SK-N-SH (cell line): ENCODE measurements around the gene GRK5. TPM values are rescaled to one million over a fixed set of nuclear protein-coding genes. Genes with fewer than 3 reads are reported as not detected.
A peak's percentile ranks its signal among the peaks of the same experiment; 100 is the strongest.

Source experiments
- CTCF ChIA-PET: fragments of 300-600, 350-600 bp; formaldehyde crosslinking; extraction: SDS; loops from one replicate; lab custom pipeline; 2021; lab: Yijun Ruan, JAX
- POLR2A ChIA-PET: fragments of 350-600 bp; sonication (Branson Sonifier 250); formaldehyde crosslinking; extraction: SDS; loops from one replicate; lab custom pipeline; 2020; ENCODE audit warnings: antibody characterized with exemption, inconsistent platforms; lab: Yijun Ruan, JAX
- DNase-seq: peaks from one replicate; pipeline ENCODE4 v3.0.0; 2012
- H2AFZ ChIP-seq: fragments of 200-600 bp; sonication (generic); 2 replicates; pipeline ENCODE4 v1.8.1; 2016; ENCODE audit warnings: antibody characterized with exemption, mild to moderate bottlenecking, low read depth
- H3F3A ChIP-seq: fragments of 200-600 bp; sonication (generic); replicated peaks from 2 replicates; pipeline ENCODE3; 2016; ENCODE audit warnings: antibody characterized with exemption, mild to moderate bottlenecking; ENCODE audit not compliant: insufficient read depth
- H3K27ac ChIP-seq, 2 experiments: fragments of 200-500 bp in 1 of 2; fragments of 200-600 bp in 1 of 2; sonication (Bioruptor generic) in 1 of 2; sonication (generic), shearing (Covaris generic) in 1 of 2; 2 replicates each; pipeline versions ENCODE4 v1.5.1 to v1.6.1; 2014 to 2016; ENCODE audit warnings: low read depth in 2 of 2, inconsistent platforms in 1 of 2, low read length in 1 of 2, mild to moderate bottlenecking in 1 of 2, mixed read lengths in 1 of 2
- H3K27me3 ChIP-seq: fragments of 200-600 bp; sonication (generic), shearing (Covaris generic); 2 replicates; pipeline ENCODE4 v1.6.1; 2016; ENCODE audit warnings: mixed run types; ENCODE audit not compliant: insufficient read depth
- H3K36me3 ChIP-seq, 2 experiments: fragments of 200-500 bp in 1 of 2; fragments of 200-600 bp in 1 of 2; sonication (Bioruptor generic) in 1 of 2; sonication (generic) in 1 of 2; replicated peaks in 1 of 2; 2 replicates each; pipeline versions ENCODE3 to v1.5.1; 2014 to 2016; ENCODE audit warnings: low read length in 1 of 2, mild to moderate bottlenecking in 1 of 2; ENCODE audit not compliant: insufficient read depth in 2 of 2, control insufficient read depth in 1 of 2
- H3K4me1 ChIP-seq, 2 experiments: fragments of 200-500 bp in 1 of 2; fragments of 200-600 bp in 1 of 2; sonication (Bioruptor generic) in 1 of 2; sonication (generic), shearing (Covaris generic) in 1 of 2; 2 replicates each; pipeline versions ENCODE4 v1.5.1 to v1.6.1; 2014 to 2016; ENCODE audit warnings: low read depth in 1 of 2, low read length in 1 of 2, mixed run types in 1 of 2; ENCODE audit not compliant: insufficient read depth in 2 of 2, control insufficient read depth in 1 of 2
- H3K4me2 ChIP-seq: fragments of 200-600 bp; sonication (generic), shearing (Covaris generic); 2 replicates; pipeline ENCODE4 v1.6.1; 2017; ENCODE audit warnings: mixed run types
- H3K4me3 ChIP-seq, 2 experiments: fragments of 200-500 bp in 1 of 2; fragments of 200-600 bp in 1 of 2; sonication (Bioruptor generic) in 1 of 2; sonication (generic), shearing (Covaris generic) in 1 of 2; 2 replicates each; pipeline versions ENCODE4 v1.5.1 to v1.8.1; 2014 to 2016; ENCODE audit warnings: low read depth in 2 of 2, inconsistent platforms in 1 of 2, low read length in 1 of 2, mild to moderate bottlenecking in 1 of 2, mixed read lengths in 1 of 2, moderate library complexity in 1 of 2
- H3K79me2 ChIP-seq: fragments of 200-600 bp; sonication (generic); 2 replicates; pipeline ENCODE4 v1.8.1; 2017; ENCODE audit warnings: mild to moderate bottlenecking; ENCODE audit not compliant: insufficient read depth
- H3K9ac ChIP-seq: fragments of 200-600 bp; sonication (generic); 2 replicates; pipeline ENCODE4 v1.6.1; 2017; ENCODE audit warnings: mixed run types
- H3K9me2 ChIP-seq: fragments of 200-600 bp; sonication (generic); 2 replicates; pipeline ENCODE4 v1.6.1; 2017; ENCODE audit warnings: mixed run types
- H3K9me3 ChIP-seq: fragments of 200-600 bp; sonication (generic); 2 replicates; pipeline ENCODE4 v1.6.1; 2017; ENCODE audit warnings: mixed run types, mild to moderate bottlenecking, moderate library complexity
- H4K20me1 ChIP-seq: fragments of 200-600 bp; sonication (generic); 2 replicates; pipeline ENCODE4 v1.6.1; 2017; ENCODE audit warnings: mild to moderate bottlenecking, mixed run types; ENCODE audit not compliant: insufficient read depth
- EP300 ChIP-seq, 2 experiments: IDR thresholded peaks; 2 replicates each; pipeline versions ENCODE4 v1.4.0 to v1.6.1; 2012; ENCODE audit warnings: borderline replicate concordance in 1 of 2, low read depth in 1 of 2, low read length in 1 of 2
- FOXJ3 ChIP-seq: sonication (generic); formaldehyde crosslinking; IDR thresholded peaks from 2 replicates; pipeline ENCODE4 v1.5.1; 2020; ENCODE audit warnings: mild to moderate bottlenecking, missing genetic modification reagents
- FOXM1 ChIP-seq: IDR thresholded peaks from 2 replicates; pipeline ENCODE4 v1.4.0; 2012; ENCODE audit warnings: low read depth, mild to moderate bottlenecking
- GABPA ChIP-seq: IDR thresholded peaks from 2 replicates; pipeline ENCODE4 v1.4.0; 2012; ENCODE audit warnings: low read depth, mild to moderate bottlenecking
- GATA2 ChIP-seq: sonication (generic); formaldehyde crosslinking; IDR thresholded peaks from 2 replicates; pipeline ENCODE4 v1.5.0; 2020; ENCODE audit warnings: mild to moderate bottlenecking, missing genetic modification reagents
- IRF3 ChIP-seq: fragments of 150-350 bp; IDR thresholded peaks from 2 replicates; pipeline ENCODE4 v1.6.1; 2016; ENCODE audit warnings: mild to moderate bottlenecking, low read depth, low read length
- MEF2A ChIP-seq: IDR thresholded peaks from 2 replicates; pipeline ENCODE4 v1.4.0; 2012; ENCODE audit warnings: low read depth, borderline replicate concordance
- RCOR1 ChIP-seq: fragments of 150-350 bp; IDR thresholded peaks from 2 replicates; pipeline ENCODE4 v1.6.1; 2017; ENCODE audit warnings: antibody characterized with exemption, low read length
- REST ChIP-seq: IDR thresholded peaks from 2 replicates; pipeline ENCODE4 v1.6.1; 2012; ENCODE audit warnings: mild to moderate bottlenecking, low read depth, low read length, moderate library complexity
- RFX5 ChIP-seq: IDR thresholded peaks from 2 replicates; pipeline ENCODE4 v1.6.1; 2012; ENCODE audit warnings: mild to moderate bottlenecking, improper control_type of control experiment, low read length
- RXRA ChIP-seq: IDR thresholded peaks from 2 replicates; pipeline ENCODE4 v1.4.0; 2012; ENCODE audit warnings: low read depth, mild to moderate bottlenecking, borderline replicate concordance
- SIN3A ChIP-seq: IDR thresholded peaks from 2 replicates; pipeline ENCODE4 v1.6.1; 2012; ENCODE audit warnings: low read depth, mild to moderate bottlenecking, low read length, moderate library complexity, borderline replicate concordance
- SMC3 ChIP-seq: IDR thresholded peaks from 2 replicates; pipeline ENCODE4 v1.6.1; 2012; ENCODE audit warnings: low read depth, low read length, improper control_type of control experiment
- TEAD4 ChIP-seq: IDR thresholded peaks from 2 replicates; pipeline ENCODE4 v1.4.0; 2012; ENCODE audit warnings: mild to moderate bottlenecking, borderline replicate concordance; ENCODE audit not compliant: insufficient read depth
- USF2 ChIP-seq: fragments of 150-350 bp; IDR thresholded peaks from 2 replicates; pipeline ENCODE4 v1.6.1; 2017; ENCODE audit warnings: antibody characterized with exemption, low read length, low read depth, borderline replicate concordance
- WGBS: methylation state at CpG from one replicate; pipeline ENCODE4 v1.1.6; 2017; ENCODE audit warnings: low lambda C conversion rate; 5-methylcytosine and 5-hydroxymethylcytosine counted together
- polyA plus RNA-seq, 3 experiments: library from polyadenylated mRNA; depleted of rRNA; stranded (reverse); fragments of >200 nt; gene quantifications; 2 replicates each; pipeline ENCODE4 v1.2.3, GENCODE V29; 2012
- TF ChIP-seq, protein P1 (sequence below): fragments of 200-600 bp; sonication (generic); IDR thresholded peaks from 2 replicates; pipeline ENCODE4 v1.6.1; 2017; ENCODE audit warnings: antibody characterized with exemption, mild to moderate bottlenecking, moderate library complexity
- TF ChIP-seq, protein P2 (sequence below): IDR thresholded peaks from 2 replicates; pipeline ENCODE4; 2012

Gene GRK5
- polyA plus RNA-seq, 1 of the 3 experiments (the other 2 are of a cell fraction) = 12.1 TPM

GRCh38 chr10:119215371-119215770 is 8.0 kb downstream of the GRK5 start (continued):
- no peak for TF ChIP-seq REST

DNA sequence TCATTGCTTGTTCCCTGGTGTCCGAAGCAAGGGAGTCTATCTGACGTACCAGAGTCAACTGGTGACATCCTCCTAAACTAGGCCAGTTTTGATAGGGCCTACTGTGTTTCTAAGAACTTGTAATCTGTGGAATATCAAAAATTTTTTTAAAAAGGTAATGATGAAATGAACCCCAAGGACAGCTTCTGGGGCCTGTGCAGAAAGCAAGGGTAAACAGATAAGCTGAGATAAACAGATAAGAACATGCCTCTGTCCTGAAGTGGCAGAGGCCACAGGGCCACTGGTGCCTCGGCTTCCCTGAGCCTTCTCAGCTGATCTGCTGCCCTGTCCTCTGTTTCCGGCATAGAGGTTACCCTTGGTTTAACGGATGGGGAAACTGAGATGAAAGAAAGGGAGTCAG is 8.8 kb downstream of the GRK5 start:
- CTCF ChIA-PET = interaction anchor here (1.2 kb wide), 1 partner anchor 9 kb away, joined by 3 read pairs; the partner anchor contains the start of gene GRK5

DNA sequence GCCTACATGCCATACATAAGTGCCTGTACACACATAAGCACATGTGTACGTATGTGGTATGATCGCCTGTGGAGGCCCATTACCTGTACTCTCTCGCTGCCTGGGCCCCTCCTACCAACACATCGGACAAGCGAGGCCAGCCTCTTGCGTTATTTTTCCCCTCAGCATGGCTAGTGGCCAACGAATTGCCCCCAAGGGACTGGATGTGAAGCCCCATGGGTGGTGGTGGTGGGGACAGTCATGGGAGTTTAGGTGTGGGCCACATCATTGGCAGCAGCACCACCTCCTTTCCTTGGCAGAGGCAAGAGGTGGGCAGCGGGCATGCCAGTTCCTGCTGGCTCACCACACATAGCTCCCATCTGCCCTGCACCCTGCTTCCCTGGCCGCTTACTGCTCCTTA is 10.0 kb downstream of the GRK5 start:
- CTCF ChIA-PET = interaction anchor here (1.5 to 2.4 kb wide), 4 partner anchors 8 to 228 kb away, joined by 3 to 11 read pairs (median 6); partner anchors contain the start of gene GRK5
- TF ChIP-seq RXRA (no peak), IRF3 (no peak), FOXJ3 (CRISPR knock-in tag) (no peak), RCOR1 (no peak), FOXM1 (no peak), SMC3 (no peak), TEAD4 (no peak), RFX5 (no peak), EP300 (IDR thresholded peaks at IDR 0.05; ENCODE audit: borderline replicate concordance in 1 of 2, low read depth in 1 of 2, low read length in 1 of 2) (no peak)
- TF ChIP-seq, protein P1, sequence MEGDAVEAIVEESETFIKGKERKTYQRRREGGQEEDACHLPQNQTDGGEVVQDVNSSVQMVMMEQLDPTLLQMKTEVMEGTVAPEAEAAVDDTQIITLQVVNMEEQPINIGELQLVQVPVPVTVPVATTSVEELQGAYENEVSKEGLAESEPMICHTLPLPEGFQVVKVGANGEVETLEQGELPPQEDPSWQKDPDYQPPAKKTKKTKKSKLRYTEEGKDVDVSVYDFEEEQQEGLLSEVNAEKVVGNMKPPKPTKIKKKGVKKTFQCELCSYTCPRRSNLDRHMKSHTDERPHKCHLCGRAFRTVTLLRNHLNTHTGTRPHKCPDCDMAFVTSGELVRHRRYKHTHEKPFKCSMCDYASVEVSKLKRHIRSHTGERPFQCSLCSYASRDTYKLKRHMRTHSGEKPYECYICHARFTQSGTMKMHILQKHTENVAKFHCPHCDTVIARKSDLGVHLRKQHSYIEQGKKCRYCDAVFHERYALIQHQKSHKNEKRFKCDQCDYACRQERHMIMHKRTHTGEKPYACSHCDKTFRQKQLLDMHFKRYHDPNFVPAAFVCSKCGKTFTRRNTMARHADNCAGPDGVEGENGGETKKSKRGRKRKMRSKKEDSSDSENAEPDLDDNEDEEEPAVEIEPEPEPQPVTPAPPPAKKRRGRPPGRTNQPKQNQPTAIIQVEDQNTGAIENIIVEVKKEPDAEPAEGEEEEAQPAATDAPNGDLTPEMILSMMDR = no peak

More for the DNA sequence above, 8.8 kb downstream of the GRK5 start:
- no peaks in the 10 kb centered on the region for H3K9me2 ChIP-seq
- H3K4me1 ChIP-seq = peaks cover 16 to 41% of the 10 kb centered on the region in 2 experiments
- peaks cover 29% of the 10 kb centered on the region for H3K79me2 ChIP-seq
- H3F3A ChIP-seq = peaks cover 6% of the 10 kb centered on the region
- peak; percentile 20; the same call in 1 of the 2 replicates for TF ChIP-seq GATA2 (CRISPR knock-in tag)
- no peak for TF ChIP-seq RCOR1
- TF ChIP-seq GABPA = no peak
- TF ChIP-seq USF2 = no peak
- TF ChIP-seq MEF2A = no peak
- no peak for TF ChIP-seq SIN3A
- TF ChIP-seq, protein P2, sequence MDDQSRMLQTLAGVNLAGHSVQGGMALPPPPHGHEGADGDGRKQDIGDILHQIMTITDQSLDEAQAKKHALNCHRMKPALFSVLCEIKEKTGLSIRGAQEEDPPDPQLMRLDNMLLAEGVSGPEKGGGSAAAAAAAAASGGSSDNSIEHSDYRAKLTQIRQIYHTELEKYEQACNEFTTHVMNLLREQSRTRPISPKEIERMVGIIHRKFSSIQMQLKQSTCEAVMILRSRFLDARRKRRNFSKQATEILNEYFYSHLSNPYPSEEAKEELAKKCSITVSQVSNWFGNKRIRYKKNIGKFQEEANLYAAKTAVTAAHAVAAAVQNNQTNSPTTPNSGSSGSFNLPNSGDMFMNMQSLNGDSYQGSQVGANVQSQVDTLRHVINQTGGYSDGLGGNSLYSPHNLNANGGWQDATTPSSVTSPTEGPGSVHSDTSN = no peak
- no peaks in the 10 kb centered on the region for H3K27me3 ChIP-seq
- no peaks in the 10 kb centered on the region for H3K9me3 ChIP-seq
- H3K9ac ChIP-seq = no peak overlapping the region
- no peak overlapping the region for H3K4me3 ChIP-seq
- H3K4me2 ChIP-seq = no peak overlapping the region
- no peak overlapping the region for H3K27ac ChIP-seq
- POLR2A ChIA-PET = no interaction called here
- H2AFZ ChIP-seq = no peak overlapping the region
- H4K20me1 ChIP-seq = no peaks in the 10 kb centered on the region
- WGBS = 96% methylated on average over 4 of the region's 5 CpGs
- no peak for DNase-seq
- no peaks in the 10 kb centered on the region for H3K36me3 ChIP-seq

More for the DNA sequence above, 10.0 kb downstream of the GRK5 start:
- peaks cover 2% of the 10 kb centered on the region for H3F3A ChIP-seq
- no peaks in the 10 kb centered on the region for H3K27me3 ChIP-seq
- H3K4me3 ChIP-seq = no peak overlapping the region
- no peaks in the 10 kb centered on the region for H4K20me1 ChIP-seq
- H3K79me2 ChIP-seq = peaks cover 25% of the 10 kb centered on the region
- H3K4me2 ChIP-seq = no peak overlapping the region
- DNase-seq = no peak
- H3K36me3 ChIP-seq = no peaks in the 10 kb centered on the region
- WGBS = 92% methylated on average over 7 of the region's 9 CpGs
- H3K4me1 ChIP-seq = peaks cover 13 to 35% of the 10 kb centered on the region in 2 experiments
- no peak overlapping the region for H3K27ac ChIP-seq
- H3K9ac ChIP-seq = no peak overlapping the region
- H2AFZ ChIP-seq = no peak overlapping the region
- no peaks in the 10 kb centered on the region for H3K9me3 ChIP-seq
- POLR2A ChIA-PET = no interaction called here
- no peaks in the 10 kb centered on the region for H3K9me2 ChIP-seq
